VCaP (cell line): ENCODE results near the gene LRRC74A.

Experiments
- H3K27ac ChIP-seq: fragments of 450-650 bp; 2 replicates; pipeline ENCODE4 v1.5.1; 2017
- CTCF ChIP-seq: fragments of 450-650 bp; conservative IDR thresholded peaks from 2 replicates; pipeline ENCODE4 v1.5.1; 2017; ENCODE audit warnings: mild to moderate bottlenecking, moderate library complexity

LRRC74A gene

GRCh38 chr14:76828339-76829012 is 2.3 kb downstream of the LRRC74A start:
- no peak overlapping the region for H3K27ac ChIP-seq
- TF ChIP-seq CTCF = no peak

GRCh38 chr14:76829013-76829365 is 2.8 kb downstream of the LRRC74A start:
- TF ChIP-seq CTCF = no peak
- H3K27ac ChIP-seq = no peak overlapping the region

GRCh38 chr14:76829650-76830421 is 3.6 kb downstream of the LRRC74A start:
- no peak for TF ChIP-seq CTCF
- H3K27ac ChIP-seq = no peak overlapping the region

GRCh38 chr14:76830556-76830955 is 4.3 kb downstream of the LRRC74A start:
- H3K27ac ChIP-seq = no peak overlapping the region
- no peak for TF ChIP-seq CTCF

- H3K27ac ChIP-seq = no peak overlapping the region
- TF ChIP-seq CTCF = no peak
Measured at GRCh38 chr14:76832503-76832988, 6.3 kb downstream of the LRRC74A start.

GRCh38 chr14:76833011-76833410 is 6.8 kb downstream of the LRRC74A start:
- no peak overlapping the region for H3K27ac ChIP-seq
- no peak for TF ChIP-seq CTCF

- H3K27ac ChIP-seq = no peak overlapping the region; the same call in 1 of the 2 replicates
- TF ChIP-seq CTCF = no peak
Measured at GRCh38 chr14:76834241-76834661, 8.0 kb downstream of the LRRC74A start.
